ENCODE data around the gene ADGRL1. TPM values are rescaled to one million over a fixed set of nuclear protein-coding genes. Genes with fewer than 3 reads are reported as not detected.
"Not testable (repeated sequence)": the region's sequence is repeated elsewhere in the genome, so short reads cannot be mapped to it uniquely, and the experiment has no call there.

ADGRL1 gene
- total RNA-seq, 1 experiment from 2014 or later, result 117 TPM

DNA sequence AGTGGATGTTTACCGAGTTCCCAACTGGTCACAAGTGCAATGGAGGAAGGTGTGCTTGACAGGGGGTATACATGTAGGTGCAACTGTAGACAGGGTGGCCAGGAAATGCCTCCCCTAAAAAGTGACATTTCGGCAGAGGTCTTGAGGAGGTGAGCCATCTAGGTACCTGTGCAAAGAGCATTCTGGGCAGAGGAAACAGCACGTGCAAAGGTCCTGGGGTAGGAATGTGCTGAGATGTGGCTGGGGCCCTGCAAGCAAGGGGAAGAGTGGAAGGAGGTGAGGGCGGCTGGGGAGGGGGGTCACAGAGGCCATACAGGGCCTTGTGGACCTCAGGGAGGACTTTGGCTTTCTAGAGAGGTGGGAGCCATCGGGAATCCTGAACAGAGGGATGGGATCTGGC is 8.1 kb downstream of the ADGRL1 start:
- Histone ChIP-seq H3T11ph (ENCODE audit: low read length) (no peak overlapping the region), H2AFZ (ENCODE audit: low read length) (no peak overlapping the region), H3K14ac (ENCODE audit: insufficient read depth, low read length) (no peak overlapping the region; the same call in 1 of the 2 replicates), H3K79me1 (ENCODE audit: insufficient read depth, low read depth, low read length, poor library complexity, severe bottlenecking) (peaks cover 4% of the 10 kb centered on the region), H3K4me2 (ENCODE audit: insufficient read depth, insufficient read length, low read length) (no peak overlapping the region), H4K5ac (ENCODE audit: insufficient read length, low read depth, low read length) (no peak overlapping the region), H2BK15ac (ENCODE audit: low read depth, low read length) (no peak overlapping the region), H4K8ac (replicated peaks; ENCODE audit: insufficient read length, low read depth, low read length) (no peak overlapping the region), H3K79me2 (ENCODE audit: insufficient read depth, low read length) (peaks cover 44% of the 10 kb centered on the region), H3K18ac (ENCODE audit: insufficient read length, low read depth, low read length) (no peak overlapping the region), H3K23me2 (ENCODE audit: insufficient read length, low read depth, low read length, poor library complexity, severe bottlenecking) (no peaks in the 10 kb centered on the region), H4K20me1 (ENCODE audit: control insufficient read depth, insufficient read depth, insufficient read length) (no peaks in the 10 kb centered on the region), H3K9me3 (ENCODE audit: control insufficient read depth, low read depth, low read length) (no peaks in the 10 kb centered on the region), H2BK5ac (ENCODE audit: insufficient read length, low read length) (no peak overlapping the region), H2AK5ac (ENCODE audit: insufficient read length, low read length) (no peak overlapping the region), H2BK20ac (ENCODE audit: low read depth, low read length, poor library complexity, severe bottlenecking) (no peak overlapping the region), H3K56ac (ENCODE audit: insufficient read length, low read depth, low read length) (no peak overlapping the region), H3K4ac (ENCODE audit: low read depth, low read length) (no peak overlapping the region), H2BK12ac (ENCODE audit: insufficient read length, low read depth, low read length) (no peak overlapping the region), H3K9ac (ENCODE audit: extremely low read depth, insufficient read length, low read length) (no peak overlapping the region), H3K4me1 (ENCODE audit: insufficient read depth, low read length) (no peaks in the 10 kb centered on the region), H3K27me3 (ENCODE audit: insufficient read depth, low read length) (no peaks in the 10 kb centered on the region), H3K23ac (ENCODE audit: insufficient read length, low read depth, low read length) (no peak overlapping the region), H4K91ac (ENCODE audit: insufficient read length, low read depth, low read length) (no peak overlapping the region), H3K27ac (ENCODE audit: insufficient read length, low read depth, low read length) (no peak overlapping the region), H2BK120ac (ENCODE audit: low read depth, low read length, poor library complexity, severe bottlenecking) (no peak overlapping the region)
- Mint-ChIP-seq H3K27me3 (ENCODE audit: low read depth) (no peaks in the 10 kb centered on the region), H3K36me3 (ENCODE audit: insufficient read depth in 1 of 3, low read depth in 3 of 3) (peaks cover 0 to 28% (median 23%) of the 10 kb centered on the region in 3 experiments), H3K4me3 (peak overlapping the region in 1 of 2 experiments; percentile 54; a peak in 2 of 5 replicates), H3K9me3 (no peaks in the 10 kb centered on the region), H3K27ac (no peak overlapping the region; a peak in 1 of 7 replicates), H3K4me1 (peaks cover 22 to 31% of the 10 kb centered on the region in 2 experiments)
- no CpG with 5 or more reads among the region's 5 CpGs for WGBS (ENCODE audit: extremely low coverage, insufficient read length, low lambda C conversion rate)
- TF ChIP-seq, protein P1, sequence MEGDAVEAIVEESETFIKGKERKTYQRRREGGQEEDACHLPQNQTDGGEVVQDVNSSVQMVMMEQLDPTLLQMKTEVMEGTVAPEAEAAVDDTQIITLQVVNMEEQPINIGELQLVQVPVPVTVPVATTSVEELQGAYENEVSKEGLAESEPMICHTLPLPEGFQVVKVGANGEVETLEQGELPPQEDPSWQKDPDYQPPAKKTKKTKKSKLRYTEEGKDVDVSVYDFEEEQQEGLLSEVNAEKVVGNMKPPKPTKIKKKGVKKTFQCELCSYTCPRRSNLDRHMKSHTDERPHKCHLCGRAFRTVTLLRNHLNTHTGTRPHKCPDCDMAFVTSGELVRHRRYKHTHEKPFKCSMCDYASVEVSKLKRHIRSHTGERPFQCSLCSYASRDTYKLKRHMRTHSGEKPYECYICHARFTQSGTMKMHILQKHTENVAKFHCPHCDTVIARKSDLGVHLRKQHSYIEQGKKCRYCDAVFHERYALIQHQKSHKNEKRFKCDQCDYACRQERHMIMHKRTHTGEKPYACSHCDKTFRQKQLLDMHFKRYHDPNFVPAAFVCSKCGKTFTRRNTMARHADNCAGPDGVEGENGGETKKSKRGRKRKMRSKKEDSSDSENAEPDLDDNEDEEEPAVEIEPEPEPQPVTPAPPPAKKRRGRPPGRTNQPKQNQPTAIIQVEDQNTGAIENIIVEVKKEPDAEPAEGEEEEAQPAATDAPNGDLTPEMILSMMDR (conservative IDR thresholded peaks at IDR 0.05), result no peak
- DNase-seq, result no peak

DNA sequence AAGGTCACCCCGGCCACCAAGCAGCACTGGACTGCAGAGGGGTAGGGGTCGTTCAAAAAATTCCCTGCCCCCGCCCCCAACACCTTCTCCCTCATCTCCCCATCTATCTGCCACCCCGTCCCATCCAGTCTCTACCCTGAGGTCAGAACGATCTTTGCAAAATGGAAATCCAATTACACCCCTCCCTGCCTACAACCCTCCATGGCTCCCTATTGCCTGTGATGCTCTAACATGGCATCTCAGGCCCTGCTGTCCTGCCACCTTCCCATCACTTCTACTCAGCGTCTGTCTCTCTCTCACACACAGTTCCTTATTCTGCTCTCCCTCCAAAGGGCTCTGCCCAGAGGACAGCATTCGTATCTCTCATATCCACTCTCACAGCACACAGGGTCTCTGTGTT is 8.7 kb downstream of the ADGRL1 start:
- not testable (repeated sequence) for H3T11ph ChIP-seq (ENCODE audit: low read length); H3K18ac ChIP-seq (ENCODE audit: insufficient read length, low read depth, low read length); H2BK120ac ChIP-seq (ENCODE audit: low read depth, low read length, poor library complexity, severe bottlenecking); H3K56ac ChIP-seq (ENCODE audit: insufficient read length, low read depth, low read length); H4K8ac ChIP-seq (replicated peaks; ENCODE audit: insufficient read length, low read depth, low read length); H2BK5ac ChIP-seq (ENCODE audit: insufficient read length, low read length); H3K27ac ChIP-seq (ENCODE audit: insufficient read length, low read depth, low read length); H3K9me3 Mint-ChIP-seq; H3K27me3 ChIP-seq (ENCODE audit: insufficient read depth, low read length); H2BK15ac ChIP-seq (ENCODE audit: low read depth, low read length); H3K9ac ChIP-seq (ENCODE audit: extremely low read depth, insufficient read length, low read length); H4K20me1 ChIP-seq (ENCODE audit: control insufficient read depth, insufficient read depth, insufficient read length); H4K5ac ChIP-seq (ENCODE audit: insufficient read length, low read depth, low read length); H2BK20ac ChIP-seq (ENCODE audit: low read depth, low read length, poor library complexity, severe bottlenecking); H3K9me3 ChIP-seq (ENCODE audit: control insufficient read depth, low read depth, low read length); H3K27me3 Mint-ChIP-seq (ENCODE audit: low read depth); DNase-seq; H3K4ac ChIP-seq (ENCODE audit: low read depth, low read length); H3K79me1 ChIP-seq (ENCODE audit: insufficient read depth, low read depth, low read length, poor library complexity, severe bottlenecking); H2AFZ ChIP-seq (ENCODE audit: low read length); H3K4me3 Mint-ChIP-seq; H3K14ac ChIP-seq (ENCODE audit: insufficient read depth, low read length); H2AK5ac ChIP-seq (ENCODE audit: insufficient read length, low read length); H3K23ac ChIP-seq (ENCODE audit: insufficient read length, low read depth, low read length); H3K27ac Mint-ChIP-seq; H3K23me2 ChIP-seq (ENCODE audit: insufficient read length, low read depth, low read length, poor library complexity, severe bottlenecking); H2BK12ac ChIP-seq (ENCODE audit: insufficient read length, low read depth, low read length); H4K91ac ChIP-seq (ENCODE audit: insufficient read length, low read depth, low read length); H3K4me1 ChIP-seq (ENCODE audit: insufficient read depth, low read length); H3K4me2 ChIP-seq (ENCODE audit: insufficient read depth, insufficient read length, low read length)
- Mint-ChIP-seq H3K36me3 (ENCODE audit: insufficient read depth in 1 of 3, low read depth in 3 of 3) (peaks cover 0 to 25% (median 19%) of the 10 kb centered on the region in 3 experiments; a peak in 6 of 7 replicates), H3K4me1 (peaks cover 18 to 27% of the 10 kb centered on the region in 2 experiments)
- peaks cover 44% of the 10 kb centered on the region for H3K79me2 ChIP-seq (ENCODE audit: insufficient read depth, low read length)
- no CpG with 5 or more reads among the region's 7 CpGs for WGBS (ENCODE audit: extremely low coverage, insufficient read length, low lambda C conversion rate)

Measured in H9 (cell line).